Fibroblast of pulmonary artery (primary cell): ENCODE data around the gene GJC1.

Source experiments
- DNase-seq: peaks from one replicate; pipeline ENCODE4 v3.0.0-alpha.2; 2010; ENCODE audit warnings: low read depth
- H3K4me3 ChIP-seq: replicated peaks from 2 replicates; pipeline ENCODE4 v1.5.1; 2011; ENCODE audit warnings: low read depth, mild to moderate bottlenecking, control low read depth, low read length, moderate library complexity
- TF ChIP-seq, protein P1 (sequence below): IDR thresholded peaks from 2 replicates; pipeline ENCODE4 v1.5.1; 2011; ENCODE audit warnings: mild to moderate bottlenecking, control low read depth, low read length, inconsistent platforms; ENCODE audit errors: missing control alignments

The GJC1 gene

GRCh38 chr17:44785921-44786320, 44.2 kb downstream of the GJC1 start:
- DNase-seq, result no peak
- TF ChIP-seq, protein P1, sequence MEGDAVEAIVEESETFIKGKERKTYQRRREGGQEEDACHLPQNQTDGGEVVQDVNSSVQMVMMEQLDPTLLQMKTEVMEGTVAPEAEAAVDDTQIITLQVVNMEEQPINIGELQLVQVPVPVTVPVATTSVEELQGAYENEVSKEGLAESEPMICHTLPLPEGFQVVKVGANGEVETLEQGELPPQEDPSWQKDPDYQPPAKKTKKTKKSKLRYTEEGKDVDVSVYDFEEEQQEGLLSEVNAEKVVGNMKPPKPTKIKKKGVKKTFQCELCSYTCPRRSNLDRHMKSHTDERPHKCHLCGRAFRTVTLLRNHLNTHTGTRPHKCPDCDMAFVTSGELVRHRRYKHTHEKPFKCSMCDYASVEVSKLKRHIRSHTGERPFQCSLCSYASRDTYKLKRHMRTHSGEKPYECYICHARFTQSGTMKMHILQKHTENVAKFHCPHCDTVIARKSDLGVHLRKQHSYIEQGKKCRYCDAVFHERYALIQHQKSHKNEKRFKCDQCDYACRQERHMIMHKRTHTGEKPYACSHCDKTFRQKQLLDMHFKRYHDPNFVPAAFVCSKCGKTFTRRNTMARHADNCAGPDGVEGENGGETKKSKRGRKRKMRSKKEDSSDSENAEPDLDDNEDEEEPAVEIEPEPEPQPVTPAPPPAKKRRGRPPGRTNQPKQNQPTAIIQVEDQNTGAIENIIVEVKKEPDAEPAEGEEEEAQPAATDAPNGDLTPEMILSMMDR, result no peak

DNA sequence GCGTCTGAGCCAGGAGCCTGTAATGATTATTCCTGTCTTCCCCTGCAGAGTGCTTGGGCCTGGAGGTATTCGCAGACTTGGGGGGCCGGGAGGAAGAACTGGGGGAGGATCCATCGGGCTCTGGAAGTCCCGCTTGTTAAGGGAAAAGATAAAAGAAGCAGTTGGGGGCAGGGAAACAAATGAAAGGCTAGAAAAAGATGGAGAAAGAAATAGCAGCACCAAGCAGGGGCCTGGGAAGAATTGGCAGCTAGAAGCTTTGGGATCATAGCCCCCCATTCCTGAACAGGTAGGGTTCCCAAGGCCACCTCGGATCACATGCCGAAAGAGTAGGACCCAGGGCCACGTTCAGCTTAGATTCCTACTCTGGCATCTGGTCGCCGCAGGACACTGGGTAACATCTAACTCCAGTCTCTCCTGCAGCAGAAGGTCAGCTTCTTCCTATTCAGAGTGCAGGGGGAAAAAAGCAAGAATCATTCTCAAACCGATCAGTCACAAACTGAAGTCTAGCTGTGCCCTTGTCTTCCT, 47.7 kb downstream of the GJC1 start:
- no peak overlapping the region for H3K4me3 ChIP-seq
- TF ChIP-seq, protein P1, result no peak
- no peak for DNase-seq

More at GRCh38 chr17:44785921-44786320, 44.2 kb downstream of the GJC1 start:
- no peak overlapping the region for H3K4me3 ChIP-seq

- DNase-seq, result peak; percentile 8
- TF ChIP-seq, protein P1, result no peak
Observed at GRCh38 chr17:44781551-44782325, 48.3 kb downstream of the GJC1 start.

DNA sequence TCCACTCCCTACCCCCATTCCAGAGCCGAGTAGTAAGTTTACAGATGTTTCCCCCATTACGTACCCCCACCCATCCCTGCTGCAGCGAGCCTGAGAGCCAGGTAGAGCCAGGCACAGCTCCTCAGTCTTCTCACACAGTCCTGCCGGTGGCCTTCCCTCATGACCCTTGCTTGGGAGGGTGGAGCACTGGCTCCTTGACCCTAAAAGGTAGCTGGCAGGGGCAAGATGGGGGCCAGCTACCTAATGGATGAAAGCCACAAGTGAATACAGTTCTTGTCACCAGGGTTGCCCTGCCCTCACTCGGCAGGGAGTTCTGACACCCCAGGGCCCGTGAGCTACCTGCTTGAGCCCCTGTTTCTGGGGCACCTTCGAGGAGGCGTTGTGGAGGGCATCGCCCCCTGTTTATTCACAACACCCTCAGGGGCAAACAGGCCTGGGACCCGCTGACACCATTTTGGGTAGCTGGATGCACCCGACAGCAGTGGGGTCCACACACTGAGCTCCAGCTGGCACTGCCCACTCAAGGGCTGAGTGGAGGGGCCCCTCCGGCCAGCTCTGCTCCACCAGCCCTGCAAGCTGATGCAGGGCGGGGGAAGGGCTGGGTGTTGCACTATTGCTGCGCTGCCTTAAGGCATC, 49.1 kb downstream of the GJC1 start:
- DNase-seq, result no peak
- H3K4me3 ChIP-seq, result no peak overlapping the region
- TF ChIP-seq, protein P1, result no peak

More at GRCh38 chr17:44781551-44782325, 48.3 kb downstream of the GJC1 start:
- no peak overlapping the region for H3K4me3 ChIP-seq

DNA sequence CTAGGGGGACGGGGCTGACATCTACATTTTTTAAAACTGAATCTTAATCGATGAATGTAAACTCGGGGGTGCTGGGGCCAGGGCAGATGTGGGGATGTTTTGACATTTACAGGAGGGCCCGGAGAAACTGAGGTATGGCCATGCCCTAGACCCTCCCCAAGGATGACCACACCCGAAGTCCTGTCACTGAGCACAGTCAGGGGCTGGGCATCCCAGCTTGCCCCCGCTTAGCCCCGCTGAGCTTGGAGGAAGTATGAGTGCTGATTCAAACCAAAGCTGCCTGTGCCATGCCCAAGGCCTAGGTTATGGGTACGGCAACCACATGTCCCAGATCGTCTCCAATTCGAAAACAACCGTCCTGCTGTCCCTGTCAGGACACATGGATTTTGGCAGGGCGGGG, 49.9 kb downstream of the GJC1 start:
- H3K4me3 ChIP-seq, result no peak overlapping the region
- DNase-seq, result no peak
- TF ChIP-seq, protein P1, result no peak

GRCh38 chr17:44779211-44780025, 50.7 kb downstream of the GJC1 start:
- TF ChIP-seq, protein P1, result peak; percentile 74
- H3K4me3 ChIP-seq, result peak overlapping the region; percentile 54
- DNase-seq, result peak; percentile 74
